Gastrocnemius medialis (tissue), 4 donors: ENCODE measurements around the gene CTNNB1.

ENCODE experiments used
- POLR2A ChIP-seq, 2 donors: fragments of 450-650 bp; IDR thresholded peaks; one replicate each; pipeline ENCODE4 v1.6.1; 2017; ENCODE audit warnings: antibody characterized with exemption in 2 of 2, mild to moderate bottlenecking in 2 of 2, moderate library complexity in 2 of 2
- TF ChIP-seq, protein P1 (sequence below), 5 experiments: fragments of 450-650 bp in 3 of 5; fragments of 200-600 bp in 2 of 5; sonication (generic) in 2 of 5; IDR thresholded peaks in 4 of 5; conservative IDR thresholded peaks in 1 of 5; 1 replicate in 4 of 5; 2 replicates in 1 of 5; pipeline ENCODE4 v1.5.1; 2016 to 2019; ENCODE audit warnings: antibody characterized with exemption in 5 of 5, mild to moderate bottlenecking in 3 of 5, moderate library complexity in 3 of 5

DNA sequence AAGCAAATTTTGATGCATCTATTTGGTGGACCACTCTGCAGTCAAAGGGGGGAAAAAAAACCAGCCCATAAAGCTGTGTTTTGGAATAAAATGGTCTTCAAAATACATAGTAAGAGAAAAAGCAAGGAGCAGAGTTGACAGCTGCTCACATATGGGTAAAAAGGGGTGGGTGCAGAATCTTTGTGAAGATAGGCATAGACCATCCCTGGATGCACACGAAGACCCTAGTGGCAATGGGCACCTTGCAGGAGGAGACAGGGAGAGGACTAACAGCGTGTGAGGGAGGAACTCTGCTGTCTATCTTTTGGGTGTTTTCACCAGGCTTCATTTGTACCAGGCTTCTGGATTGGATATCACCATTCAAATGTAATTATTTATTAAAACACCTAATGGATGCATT, 43.9 kb downstream of the CTNNB1 start:
- TF ChIP-seq, protein P1, sequence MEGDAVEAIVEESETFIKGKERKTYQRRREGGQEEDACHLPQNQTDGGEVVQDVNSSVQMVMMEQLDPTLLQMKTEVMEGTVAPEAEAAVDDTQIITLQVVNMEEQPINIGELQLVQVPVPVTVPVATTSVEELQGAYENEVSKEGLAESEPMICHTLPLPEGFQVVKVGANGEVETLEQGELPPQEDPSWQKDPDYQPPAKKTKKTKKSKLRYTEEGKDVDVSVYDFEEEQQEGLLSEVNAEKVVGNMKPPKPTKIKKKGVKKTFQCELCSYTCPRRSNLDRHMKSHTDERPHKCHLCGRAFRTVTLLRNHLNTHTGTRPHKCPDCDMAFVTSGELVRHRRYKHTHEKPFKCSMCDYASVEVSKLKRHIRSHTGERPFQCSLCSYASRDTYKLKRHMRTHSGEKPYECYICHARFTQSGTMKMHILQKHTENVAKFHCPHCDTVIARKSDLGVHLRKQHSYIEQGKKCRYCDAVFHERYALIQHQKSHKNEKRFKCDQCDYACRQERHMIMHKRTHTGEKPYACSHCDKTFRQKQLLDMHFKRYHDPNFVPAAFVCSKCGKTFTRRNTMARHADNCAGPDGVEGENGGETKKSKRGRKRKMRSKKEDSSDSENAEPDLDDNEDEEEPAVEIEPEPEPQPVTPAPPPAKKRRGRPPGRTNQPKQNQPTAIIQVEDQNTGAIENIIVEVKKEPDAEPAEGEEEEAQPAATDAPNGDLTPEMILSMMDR (IDR thresholded peaks at IDR 0.05 in 4 of 5, conservative IDR thresholded peaks at IDR 0.05 in 1 of 5), result no peak
- no peak for TF ChIP-seq POLR2A (IDR thresholded peaks at IDR 0.05)
